ENCODE measurements around the gene NRP2. TPM values are rescaled to one million over a fixed set of nuclear protein-coding genes. Genes with fewer than 3 reads are reported as not detected.

Gene NRP2
- total and polyA plus RNA-seq, 3 experiments from 2014 or later = 0.91 to 0.94 TPM; not detected in 1

GRCh38 chr2:205751569-205752031 lies 69.3 kb downstream of the NRP2 start:
- no peaks in the 10 kb centered on the region for H3K27me3 ChIP-seq (ENCODE audit: insufficient read depth, low read length, poor library complexity, severe bottlenecking)
- no peaks in the 10 kb centered on the region for H3K9me3 Mint-ChIP-seq
- H3K4me3 Mint-ChIP-seq = no peak overlapping the region
- no peak overlapping the region for H3K27ac ChIP-seq (ENCODE audit: low read depth, low read length)
- H3K4me3 ChIP-seq (ENCODE audit: low read length) = no peak overlapping the region
- ChIA-PET CTCF (no interaction called here), POLR2A (no interaction called here)
- no peaks in the 10 kb centered on the region for H3K4me1 ChIP-seq (ENCODE audit: insufficient read depth, low read length)
- no peak overlapping the region for H3K27ac Mint-ChIP-seq
- H3K9me3 ChIP-seq (ENCODE audit: low read length) = no peaks in the 10 kb centered on the region
- no peaks in the 10 kb centered on the region for H3K36me3 ChIP-seq (ENCODE audit: insufficient read depth, low read length)
- H3K4me1 Mint-ChIP-seq = no peaks in the 10 kb centered on the region
- H3K36me3 Mint-ChIP-seq = no peaks in the 10 kb centered on the region
- H3K27me3 Mint-ChIP-seq = peaks cover 17 to 43% of the 10 kb centered on the region in 2 donors
- no peak for DNase-seq

- POLR2A ChIA-PET = no interaction called here
- no peaks in the 10 kb centered on the region for H3K27me3 ChIP-seq (ENCODE audit: insufficient read depth, low read length, poor library complexity, severe bottlenecking)
- H3K36me3 ChIP-seq (ENCODE audit: insufficient read depth, low read length) = no peaks in the 10 kb centered on the region
- H3K27ac ChIP-seq (ENCODE audit: low read depth, low read length) = no peak overlapping the region
- H3K4me1 Mint-ChIP-seq = no peaks in the 10 kb centered on the region
- H3K9me3 ChIP-seq (ENCODE audit: low read length) = no peaks in the 10 kb centered on the region
- H3K4me3 Mint-ChIP-seq = no peak overlapping the region
- H3K27ac Mint-ChIP-seq = no peak overlapping the region
- no peak overlapping the region for H3K4me3 ChIP-seq (ENCODE audit: low read length)
- no peaks in the 10 kb centered on the region for H3K36me3 Mint-ChIP-seq
- H3K27me3 Mint-ChIP-seq = peaks cover 17 to 50% of the 10 kb centered on the region in 2 donors
- CTCF ChIA-PET = no interaction called here
- H3K9me3 Mint-ChIP-seq = no peaks in the 10 kb centered on the region
- no peaks in the 10 kb centered on the region for H3K4me1 ChIP-seq (ENCODE audit: insufficient read depth, low read length)
- DNase-seq = no peak
Observed at GRCh38 chr2:205752296-205752820, 70.1 kb downstream of the NRP2 start.

- H3K4me1 ChIP-seq (ENCODE audit: insufficient read depth, low read length) = no peaks in the 10 kb centered on the region
- ChIA-PET CTCF (no interaction called here), POLR2A (no interaction called here)
- no peaks in the 10 kb centered on the region for H3K9me3 Mint-ChIP-seq
- no peaks in the 10 kb centered on the region for H3K36me3 Mint-ChIP-seq
- DNase-seq = no peak
- no peaks in the 10 kb centered on the region for H3K36me3 ChIP-seq (ENCODE audit: insufficient read depth, low read length)
- no peaks in the 10 kb centered on the region for H3K27me3 ChIP-seq (ENCODE audit: insufficient read depth, low read length, poor library complexity, severe bottlenecking)
- H3K27ac Mint-ChIP-seq = no peak overlapping the region
- no peak overlapping the region for H3K27ac ChIP-seq (ENCODE audit: low read depth, low read length)
- no peaks in the 10 kb centered on the region for H3K9me3 ChIP-seq (ENCODE audit: low read length)
- H3K4me1 Mint-ChIP-seq = no peaks in the 10 kb centered on the region
- no peak overlapping the region for H3K4me3 Mint-ChIP-seq
- H3K27me3 Mint-ChIP-seq = peaks cover 17 to 53% of the 10 kb centered on the region in 2 donors
- H3K4me3 ChIP-seq (ENCODE audit: low read length) = no peak overlapping the region
Observed at GRCh38 chr2:205752924-205753323, 70.6 kb downstream of the NRP2 start.

GRCh38 chr2:205754285-205754923 lies 72.1 kb downstream of the NRP2 start:
- no peaks in the 10 kb centered on the region for H3K36me3 Mint-ChIP-seq
- Histone ChIP-seq H3K36me3 (ENCODE audit: insufficient read depth, low read length) (no peaks in the 10 kb centered on the region), H3K9me3 (ENCODE audit: low read length) (no peaks in the 10 kb centered on the region), H3K4me3 (ENCODE audit: low read length) (no peak overlapping the region), H3K4me1 (ENCODE audit: insufficient read depth, low read length) (no peaks in the 10 kb centered on the region), H3K27ac (ENCODE audit: low read depth, low read length) (no peak overlapping the region), H3K27me3 (ENCODE audit: insufficient read depth, low read length, poor library complexity, severe bottlenecking) (no peaks in the 10 kb centered on the region)
- ChIA-PET CTCF (no interaction called here), POLR2A (no interaction called here)
- no peaks in the 10 kb centered on the region for H3K4me1 Mint-ChIP-seq
- H3K4me3 Mint-ChIP-seq = no peak overlapping the region
- no peaks in the 10 kb centered on the region for H3K9me3 Mint-ChIP-seq
- no peak for DNase-seq
- peaks cover 16 to 48% of the 10 kb centered on the region in 2 donors for H3K27me3 Mint-ChIP-seq
- no peak overlapping the region for H3K27ac Mint-ChIP-seq

- POLR2A ChIA-PET = no interaction called here
Observed at GRCh38 chr2:205754924-205755321, 72.6 kb downstream of the NRP2 start.

GRCh38 chr2:205755923-205756322 lies 73.6 kb downstream of the NRP2 start:
- ChIA-PET CTCF (no interaction called here), POLR2A (no interaction called here)
- Histone ChIP-seq H3K27ac (ENCODE audit: low read depth, low read length) (no peak overlapping the region), H3K4me1 (ENCODE audit: insufficient read depth, low read length) (no peaks in the 10 kb centered on the region), H3K36me3 (ENCODE audit: insufficient read depth, low read length) (no peaks in the 10 kb centered on the region), H3K4me3 (ENCODE audit: low read length) (no peak overlapping the region), H3K9me3 (ENCODE audit: low read length) (no peaks in the 10 kb centered on the region), H3K27me3 (ENCODE audit: insufficient read depth, low read length, poor library complexity, severe bottlenecking) (no peaks in the 10 kb centered on the region)
- no peak overlapping the region for H3K4me3 Mint-ChIP-seq
- H3K36me3 Mint-ChIP-seq = no peaks in the 10 kb centered on the region
- H3K4me1 Mint-ChIP-seq = no peaks in the 10 kb centered on the region
- no peak for DNase-seq
- peaks cover 16 to 39% of the 10 kb centered on the region in 2 donors for H3K27me3 Mint-ChIP-seq
- no peak overlapping the region for H3K27ac Mint-ChIP-seq
- H3K9me3 Mint-ChIP-seq = no peaks in the 10 kb centered on the region

More at GRCh38 chr2:205754924-205755321, 72.6 kb downstream of the NRP2 start:
- no peak for DNase-seq
- H3K4me3 Mint-ChIP-seq = no peak overlapping the region
- Histone ChIP-seq H3K4me1 (ENCODE audit: insufficient read depth, low read length) (no peaks in the 10 kb centered on the region), H3K9me3 (ENCODE audit: low read length) (no peaks in the 10 kb centered on the region), H3K27me3 (ENCODE audit: insufficient read depth, low read length, poor library complexity, severe bottlenecking) (no peaks in the 10 kb centered on the region), H3K36me3 (ENCODE audit: insufficient read depth, low read length) (no peaks in the 10 kb centered on the region), H3K27ac (ENCODE audit: low read depth, low read length) (no peak overlapping the region), H3K4me3 (ENCODE audit: low read length) (no peak overlapping the region)
- H3K27me3 Mint-ChIP-seq = peaks cover 16 to 45% of the 10 kb centered on the region in 2 donors
- no peak overlapping the region for H3K27ac Mint-ChIP-seq
- no peaks in the 10 kb centered on the region for H3K36me3 Mint-ChIP-seq
- CTCF ChIA-PET = no interaction called here
- no peaks in the 10 kb centered on the region for H3K4me1 Mint-ChIP-seq
- no peaks in the 10 kb centered on the region for H3K9me3 Mint-ChIP-seq

GRCh38 chr2:205757271-205757670 lies 75.0 kb downstream of the NRP2 start:
- ChIA-PET POLR2A (no interaction called here), CTCF (no interaction called here)
- Histone ChIP-seq H3K27me3 (ENCODE audit: insufficient read depth, low read length, poor library complexity, severe bottlenecking) (no peaks in the 10 kb centered on the region), H3K4me3 (ENCODE audit: low read length) (no peak overlapping the region), H3K27ac (ENCODE audit: low read depth, low read length) (no peak overlapping the region), H3K36me3 (ENCODE audit: insufficient read depth, low read length) (no peaks in the 10 kb centered on the region), H3K9me3 (ENCODE audit: low read length) (no peaks in the 10 kb centered on the region), H3K4me1 (ENCODE audit: insufficient read depth, low read length) (no peaks in the 10 kb centered on the region)
- Mint-ChIP-seq H3K4me1 (no peaks in the 10 kb centered on the region), H3K4me3 (no peak overlapping the region), H3K27ac (peak overlapping the region in 1 of 8 donors; percentile 2), H3K36me3 (no peaks in the 10 kb centered on the region), H3K27me3 (peaks cover 13 to 30% of the 10 kb centered on the region in 2 donors), H3K9me3 (no peaks in the 10 kb centered on the region)
- DNase-seq = no peak

- Histone ChIP-seq H3K27me3 (ENCODE audit: insufficient read depth, low read length, poor library complexity, severe bottlenecking) (no peaks in the 10 kb centered on the region), H3K27ac (ENCODE audit: low read depth, low read length) (no peak overlapping the region), H3K36me3 (ENCODE audit: insufficient read depth, low read length) (no peaks in the 10 kb centered on the region), H3K4me1 (ENCODE audit: insufficient read depth, low read length) (no peaks in the 10 kb centered on the region), H3K9me3 (ENCODE audit: low read length) (no peaks in the 10 kb centered on the region), H3K4me3 (ENCODE audit: low read length) (no peak overlapping the region)
- Mint-ChIP-seq H3K9me3 (no peaks in the 10 kb centered on the region), H3K4me3 (no peak overlapping the region), H3K36me3 (no peaks in the 10 kb centered on the region), H3K27ac (no peak overlapping the region), H3K27me3 (peaks cover 13 to 31% of the 10 kb centered on the region in 2 donors), H3K4me1 (no peaks in the 10 kb centered on the region)
- CTCF ChIA-PET = no interaction called here
- no peak for DNase-seq
- POLR2A ChIA-PET = no interaction called here
Observed at GRCh38 chr2:205758051-205758450, 75.8 kb downstream of the NRP2 start.
